ENCODE data around the gene CEACAM1. TPM values are rescaled to one million over a fixed set of nuclear protein-coding genes. Genes with fewer than 3 reads are reported as not detected.
"Not testable (repeated sequence)": the region's sequence is repeated elsewhere in the genome, so short reads cannot be mapped to it uniquely, and the experiment has no call there.

The CEACAM1 gene
- total and polyA plus RNA-seq, 2 donors (not counting 1 experiment from before 2014, with no cell fraction given) = 0.03 TPM; not detected in 1

GRCh38 chr19:42561512-42561911 lies 33.2 kb upstream of the CEACAM1 start:
- Histone ChIP-seq H3K27me3 (ENCODE audit: control insufficient read depth, insufficient read depth, low read length) (peaks cover 21% of the 10 kb centered on the region), H3K79me2 (ENCODE audit: control insufficient read depth, insufficient read depth, low read length) (no peaks in the 10 kb centered on the region), H3K4me2 (ENCODE audit: extremely low read depth, insufficient read depth, low read length) (no peak overlapping the region), H3K9me3 (ENCODE audit: control insufficient read depth, insufficient read depth, low read depth, low read length) (no peaks in the 10 kb centered on the region), H3K4me1 (ENCODE audit: control insufficient read depth, extremely low read depth, insufficient read depth, low read length) (no peaks in the 10 kb centered on the region), H3K9ac (ENCODE audit: insufficient read depth, low read length) (no peak overlapping the region), H3K4me3 (replicated peaks in 1 of 4; ENCODE audit: control extremely low read depth in 1 of 4, insufficient read depth in 1 of 4, low read depth in 3 of 4, low read length in 4 of 4) (no peak overlapping the region), H4K20me1 (ENCODE audit: control insufficient read depth, extremely low read depth, insufficient read depth, low read length) (no peaks in the 10 kb centered on the region), H2AFZ (ENCODE audit: low read length) (no peak overlapping the region), H3K36me3 (ENCODE audit: control insufficient read depth, insufficient read depth, low read length) (no peaks in the 10 kb centered on the region), H3K27ac (ENCODE audit: insufficient read depth, low read length) (no peak overlapping the region)
- no peak for DNase-seq (ENCODE audit: low read depth in 2 of 2)
- no peak for TF ChIP-seq CTCF (conservative IDR thresholded peaks at IDR 0.05 in 1 of 2, IDR thresholded peaks at IDR 0.05 in 1 of 2; ENCODE audit: low read depth in 1 of 2, low read length in 2 of 2)
- no peak for TF ChIP-seq EZH2 (IDR thresholded peaks at IDR 0.05; ENCODE audit: low read length, missing control alignments)

GRCh38 chr19:42560731-42561130 lies 32.5 kb upstream of the CEACAM1 start:
- DNase-seq (ENCODE audit: low read depth in 2 of 2) = no peak
- Histone ChIP-seq H3K4me2 (ENCODE audit: extremely low read depth, insufficient read depth, low read length) (no peak overlapping the region), H3K27me3 (ENCODE audit: control insufficient read depth, insufficient read depth, low read length) (peaks cover 21% of the 10 kb centered on the region), H3K36me3 (ENCODE audit: control insufficient read depth, insufficient read depth, low read length) (no peaks in the 10 kb centered on the region), H3K4me1 (ENCODE audit: control insufficient read depth, extremely low read depth, insufficient read depth, low read length) (no peaks in the 10 kb centered on the region), H2AFZ (ENCODE audit: low read length) (no peak overlapping the region), H4K20me1 (ENCODE audit: control insufficient read depth, extremely low read depth, insufficient read depth, low read length) (no peaks in the 10 kb centered on the region), H3K9me3 (ENCODE audit: control insufficient read depth, insufficient read depth, low read depth, low read length) (no peaks in the 10 kb centered on the region), H3K79me2 (ENCODE audit: control insufficient read depth, insufficient read depth, low read length) (no peaks in the 10 kb centered on the region), H3K27ac (ENCODE audit: insufficient read depth, low read length) (no peak overlapping the region), H3K4me3 (replicated peaks in 1 of 4; ENCODE audit: control extremely low read depth in 1 of 4, insufficient read depth in 1 of 4, low read depth in 3 of 4, low read length in 4 of 4) (no peak overlapping the region), H3K9ac (ENCODE audit: insufficient read depth, low read length) (no peak overlapping the region)
- no peak for TF ChIP-seq CTCF (conservative IDR thresholded peaks at IDR 0.05 in 1 of 2, IDR thresholded peaks at IDR 0.05 in 1 of 2; ENCODE audit: low read depth in 1 of 2, low read length in 2 of 2)
- TF ChIP-seq EZH2 (IDR thresholded peaks at IDR 0.05; ENCODE audit: low read length, missing control alignments) = no peak

- H3K4me1 ChIP-seq (ENCODE audit: control insufficient read depth, extremely low read depth, insufficient read depth, low read length) = no peaks in the 10 kb centered on the region
- peaks cover 26% of the 10 kb centered on the region for H3K27me3 ChIP-seq (ENCODE audit: control insufficient read depth, insufficient read depth, low read length)
- no peaks in the 10 kb centered on the region for H3K79me2 ChIP-seq (ENCODE audit: control insufficient read depth, insufficient read depth, low read length)
- H3K4me3 ChIP-seq (replicated peaks in 1 of 4; ENCODE audit: control extremely low read depth in 1 of 4, insufficient read depth in 1 of 4, low read depth in 3 of 4, low read length in 4 of 4) = no peak overlapping the region
- DNase-seq (ENCODE audit: low read depth in 2 of 2) = no peak
- no peak overlapping the region for H3K4me2 ChIP-seq (ENCODE audit: extremely low read depth, insufficient read depth, low read length)
- no peak overlapping the region for H2AFZ ChIP-seq (ENCODE audit: low read length)
- no peak overlapping the region for H3K9ac ChIP-seq (ENCODE audit: insufficient read depth, low read length)
- H4K20me1 ChIP-seq (ENCODE audit: control insufficient read depth, extremely low read depth, insufficient read depth, low read length) = no peaks in the 10 kb centered on the region
- H3K27ac ChIP-seq (ENCODE audit: insufficient read depth, low read length) = no peak overlapping the region
- no peaks in the 10 kb centered on the region for H3K9me3 ChIP-seq (ENCODE audit: control insufficient read depth, insufficient read depth, low read depth, low read length)
- TF ChIP-seq CTCF (conservative IDR thresholded peaks at IDR 0.05 in 1 of 2, IDR thresholded peaks at IDR 0.05 in 1 of 2; ENCODE audit: low read depth in 1 of 2, low read length in 2 of 2) (no peak), EZH2 (IDR thresholded peaks at IDR 0.05; ENCODE audit: low read length, missing control alignments) (no peak)
- no peaks in the 10 kb centered on the region for H3K36me3 ChIP-seq (ENCODE audit: control insufficient read depth, insufficient read depth, low read length)
Observed at GRCh38 chr19:42558450-42559150, 30.3 kb upstream of the CEACAM1 start.

DNA sequence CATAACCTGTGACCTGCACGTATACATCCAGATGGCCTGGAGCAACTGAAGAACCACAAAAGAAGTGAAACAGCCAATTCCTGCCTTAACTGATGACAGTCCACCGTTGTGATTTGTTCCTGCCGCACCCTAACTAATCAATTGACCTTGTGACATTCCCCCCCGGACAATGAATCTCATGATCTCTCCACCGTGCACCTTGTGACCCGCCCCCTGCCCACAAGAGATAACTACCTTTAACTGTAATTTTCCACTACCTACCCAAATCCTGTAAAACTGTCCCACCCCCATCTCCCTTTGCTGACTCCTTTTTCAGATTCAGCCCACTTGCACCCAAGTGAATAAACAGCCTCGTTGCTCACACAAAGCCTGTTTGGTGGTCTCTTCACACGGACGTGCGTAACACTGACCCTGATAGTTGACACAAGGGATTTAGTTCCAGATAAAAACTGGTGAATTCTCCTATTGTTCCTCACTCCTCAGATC lies 29.1 kb upstream of the CEACAM1 start:
- not testable (repeated sequence) for H3K4me1 ChIP-seq (ENCODE audit: control insufficient read depth, extremely low read depth, insufficient read depth, low read length); H4K20me1 ChIP-seq (ENCODE audit: control insufficient read depth, extremely low read depth, insufficient read depth, low read length); H3K9ac ChIP-seq (ENCODE audit: insufficient read depth, low read length); H3K9me3 ChIP-seq (ENCODE audit: control insufficient read depth, insufficient read depth, low read depth, low read length); H3K79me2 ChIP-seq (ENCODE audit: control insufficient read depth, insufficient read depth, low read length); H3K4me2 ChIP-seq (ENCODE audit: extremely low read depth, insufficient read depth, low read length); H3K4me3 ChIP-seq (replicated peaks in 1 of 4; ENCODE audit: control extremely low read depth in 1 of 4, insufficient read depth in 1 of 4, low read depth in 3 of 4, low read length in 4 of 4); DNase-seq (ENCODE audit: low read depth in 2 of 2); H2AFZ ChIP-seq (ENCODE audit: low read length); H3K36me3 ChIP-seq (ENCODE audit: control insufficient read depth, insufficient read depth, low read length); H3K27ac ChIP-seq (ENCODE audit: insufficient read depth, low read length)
- H3K27me3 ChIP-seq (ENCODE audit: control insufficient read depth, insufficient read depth, low read length) = peaks cover 26% of the 10 kb centered on the region

Data from fibroblast of lung (primary cell).